NCI-H187 treated with DMSO at 0.1 percent for 48 hours (cell line): Measurements from ENCODE around the gene FBXO31.
"Not testable (repeated sequence)": the region's sequence is repeated elsewhere in the genome, so short reads cannot be mapped to it uniquely, and the experiment has no call there.

ENCODE experiments used
- DNase-seq: peaks from one replicate; lab custom pipeline; 2025; lab: John Stamatoyannopoulos, UW

FBXO31 gene

DNA sequence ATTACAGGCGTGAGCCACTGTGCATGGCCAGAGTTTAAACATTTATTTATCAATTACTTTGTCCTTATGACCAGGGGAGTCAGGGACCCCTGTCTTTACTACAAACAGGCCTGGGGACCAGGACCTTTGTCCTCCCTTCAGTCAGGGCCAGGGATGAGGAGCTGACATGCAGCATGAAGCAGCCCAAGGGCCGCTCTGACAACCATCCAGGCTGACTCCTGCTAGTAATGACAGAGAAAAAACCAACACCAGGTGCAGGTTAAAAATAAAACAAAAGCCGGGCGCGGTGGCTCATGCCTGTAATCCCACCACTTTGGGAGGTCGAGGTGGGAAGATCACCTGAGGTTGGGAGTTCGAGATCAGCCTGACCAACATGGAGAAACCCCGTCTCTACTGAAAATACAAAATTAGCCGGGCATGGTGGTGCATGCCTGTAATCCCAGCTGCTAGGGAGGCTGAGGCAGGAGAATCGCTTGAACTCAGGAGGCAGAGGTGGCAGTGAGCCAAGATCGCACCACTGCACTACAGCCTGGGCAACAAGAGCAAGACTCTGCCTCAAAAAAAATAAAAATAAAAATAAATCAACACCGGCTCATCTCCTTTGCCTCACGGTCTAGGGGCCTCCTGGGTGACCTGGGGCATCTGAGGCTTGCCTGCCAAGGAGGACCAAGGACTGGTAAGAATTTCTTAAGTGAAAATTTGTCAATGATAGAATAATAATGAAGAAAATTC is 20.6 kb downstream of the FBXO31 start:
- DNase-seq: not testable (repeated sequence)

DNA sequence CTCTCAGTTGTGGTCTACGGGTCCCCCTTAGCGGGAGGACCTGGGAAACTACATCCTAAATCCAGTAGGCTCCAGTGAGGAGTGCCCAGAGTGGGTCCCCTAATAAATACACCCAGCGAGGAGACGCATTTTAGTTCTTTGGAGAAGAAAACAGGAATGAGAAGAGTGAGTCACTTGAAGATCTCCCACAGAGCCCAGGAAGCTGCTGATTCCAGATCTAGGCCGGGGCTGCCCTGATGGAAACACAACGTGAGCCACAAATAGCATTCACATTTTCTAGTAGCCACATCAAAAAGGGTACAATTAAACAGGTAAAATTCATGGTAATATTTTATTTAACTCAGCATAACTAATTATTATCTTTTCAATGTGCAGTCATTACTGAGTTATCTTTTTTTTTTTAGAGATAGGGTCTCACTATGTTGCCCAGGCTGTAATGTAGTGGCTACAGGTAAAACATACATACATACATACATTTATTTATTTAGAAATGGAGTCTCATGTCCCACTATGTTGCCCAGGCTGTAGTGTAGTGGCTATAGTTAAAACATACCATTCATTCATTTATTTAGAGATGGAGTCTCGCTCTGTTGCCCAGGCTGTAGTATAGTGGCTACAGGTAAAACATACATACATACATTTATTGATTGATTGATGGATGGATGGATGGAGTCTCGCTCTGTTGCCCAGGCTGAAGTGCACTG is 21.5 kb downstream of the FBXO31 start:
- no peak for DNase-seq

DNA sequence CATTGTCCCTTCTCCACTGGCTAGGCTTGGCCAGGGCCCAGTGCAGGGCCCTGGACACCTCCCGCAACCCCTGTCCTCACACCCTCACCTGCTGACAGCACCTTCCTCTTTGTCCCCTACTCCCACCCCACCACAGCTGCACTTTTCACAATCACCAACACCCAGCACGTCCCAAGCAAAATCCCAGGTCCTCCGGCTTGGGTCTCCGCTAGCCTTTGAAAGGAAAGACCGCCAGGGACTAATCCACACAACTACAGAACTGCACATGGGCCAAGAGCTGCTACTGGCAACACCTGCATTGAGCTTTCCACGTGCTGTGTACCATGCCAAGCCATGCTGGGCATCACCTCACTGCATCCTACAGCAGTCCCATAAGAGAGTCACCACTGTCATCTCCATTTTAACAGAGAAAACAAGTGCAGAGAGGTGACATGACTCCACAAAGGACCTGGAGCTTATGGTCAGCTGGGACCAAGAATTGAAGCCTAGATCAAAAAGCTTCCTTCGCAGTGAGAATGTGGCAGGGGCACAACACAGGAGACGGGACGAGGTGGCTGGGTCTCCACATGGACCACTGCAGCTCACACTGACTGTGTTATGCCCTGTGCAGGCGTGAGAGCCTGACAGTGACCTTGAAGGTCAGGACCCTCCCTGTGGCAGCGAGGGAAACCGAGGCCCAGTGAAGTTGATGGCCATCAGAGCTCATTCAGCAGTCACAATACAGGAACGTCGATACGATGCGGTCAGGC is 22.5 kb downstream of the FBXO31 start:
- no peak for DNase-seq

DNA sequence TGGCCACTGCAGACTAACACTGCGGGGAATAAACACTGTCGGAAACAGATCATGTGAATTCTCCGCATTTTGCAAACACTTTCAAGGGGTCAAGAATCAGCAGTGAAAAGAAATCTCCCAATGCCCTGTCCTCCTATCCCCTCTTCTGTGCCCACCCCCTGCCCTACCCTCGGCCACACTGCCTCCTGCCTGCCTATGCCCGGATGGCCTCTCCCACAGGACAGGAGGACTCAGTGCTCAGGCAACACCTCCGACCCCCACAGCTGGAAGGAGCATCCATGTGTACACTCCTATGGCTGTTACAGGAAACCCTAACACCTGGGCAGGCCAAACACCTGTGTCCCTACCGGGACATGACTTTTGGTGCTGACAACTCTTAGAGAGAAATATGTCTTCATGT is 24.5 kb downstream of the FBXO31 start:
- DNase-seq: no peak

DNA sequence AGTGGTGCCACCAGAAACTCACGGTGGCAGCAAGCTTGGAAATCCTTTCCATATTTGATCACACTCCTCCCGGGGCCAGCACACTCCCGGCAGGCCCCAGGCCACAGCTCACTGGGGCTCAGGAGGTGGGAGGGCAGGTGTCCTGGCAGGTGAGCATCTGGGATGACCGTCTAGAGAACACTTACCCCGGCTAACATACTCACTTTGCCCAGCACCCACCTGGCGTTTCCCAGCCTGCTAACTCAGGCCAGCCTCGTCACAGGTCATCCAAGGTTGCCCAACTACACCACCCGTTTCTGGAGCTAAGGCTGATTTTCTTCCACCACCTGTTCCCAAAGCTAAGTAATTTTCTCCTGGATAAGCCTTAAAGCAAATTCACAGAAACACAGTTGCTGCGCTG is 24.9 kb downstream of the FBXO31 start:
- DNase-seq: no peak

DNA sequence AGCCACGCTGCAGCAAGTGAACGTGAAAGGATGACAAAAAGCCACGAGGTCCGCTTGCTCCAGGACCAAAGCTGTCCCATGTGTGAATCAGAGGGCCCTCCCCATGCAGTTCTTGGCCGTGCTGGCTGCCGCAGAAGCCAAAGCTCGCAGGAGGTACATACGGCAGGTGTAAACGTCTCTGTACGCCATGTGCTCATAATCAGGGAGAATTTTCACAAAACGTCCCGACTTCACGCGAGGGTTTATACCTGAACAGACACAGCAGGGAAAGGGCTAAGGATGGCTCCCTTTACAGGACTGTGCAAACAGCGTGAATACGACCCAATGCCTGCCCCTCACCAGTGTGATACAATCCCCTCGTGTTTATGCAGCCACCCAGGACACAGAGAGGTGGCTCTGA is 25.3 kb downstream of the FBXO31 start:
- no peak for DNase-seq

DNA sequence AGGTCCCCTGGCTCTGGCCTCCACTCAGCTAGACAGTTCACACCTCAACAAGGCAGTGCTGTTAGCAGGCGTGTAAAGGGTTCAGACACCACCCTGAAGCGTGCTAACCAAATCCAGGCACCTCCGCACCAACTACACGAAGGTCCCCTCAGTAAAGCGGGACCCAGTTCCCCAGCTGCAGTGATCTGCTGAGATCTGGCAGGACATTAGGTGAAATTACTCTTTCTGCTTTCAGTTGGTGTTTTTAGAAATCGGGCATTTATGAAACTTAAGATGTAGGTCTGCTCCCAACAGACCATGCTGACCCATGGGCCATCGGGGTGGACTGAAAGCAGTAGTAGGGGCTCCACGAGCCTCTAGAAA is 27.1 kb downstream of the FBXO31 start:
- DNase-seq: no peak

DNA sequence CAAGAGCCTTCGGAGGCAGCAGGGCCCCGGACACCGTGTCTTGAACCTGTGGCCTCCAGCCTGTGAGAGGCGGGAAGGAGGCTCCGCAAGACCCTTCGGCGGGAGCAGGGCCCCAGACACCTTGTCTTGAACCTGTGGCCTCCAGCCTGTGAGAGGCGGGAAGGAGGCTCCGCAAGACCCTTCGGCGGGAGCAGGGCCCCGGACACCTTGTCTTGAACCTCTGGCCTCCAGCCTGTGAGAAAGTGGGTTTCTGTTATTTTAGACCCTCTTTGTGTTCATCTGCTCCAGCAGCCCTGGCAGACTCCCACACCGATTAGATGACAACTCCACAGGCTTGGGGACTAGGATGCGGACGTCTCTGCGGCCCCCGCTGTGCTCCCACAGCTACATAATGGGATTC is 30.0 kb downstream of the FBXO31 start:
- no peak for DNase-seq

DNA sequence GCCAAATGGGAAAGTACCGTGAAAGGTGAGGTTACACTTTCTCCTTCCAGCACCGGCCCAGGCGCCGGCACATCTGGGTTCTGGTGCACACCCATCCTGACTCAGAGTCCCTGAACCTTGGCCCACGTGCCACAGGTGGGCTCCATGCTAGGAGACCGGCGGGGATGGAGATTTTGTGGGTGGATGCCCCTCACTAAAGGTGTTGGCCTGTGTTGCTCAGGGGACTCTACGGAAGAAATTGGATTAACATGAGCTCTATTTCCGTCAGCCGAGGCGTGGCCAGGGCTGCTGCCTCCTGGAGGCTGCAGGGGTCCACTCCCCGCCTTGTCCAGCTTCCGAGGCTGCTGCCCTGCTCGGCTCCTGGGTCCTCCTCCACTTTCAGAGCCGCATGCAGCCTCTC is 30.8 kb downstream of the FBXO31 start:
- DNase-seq: no peak

DNA sequence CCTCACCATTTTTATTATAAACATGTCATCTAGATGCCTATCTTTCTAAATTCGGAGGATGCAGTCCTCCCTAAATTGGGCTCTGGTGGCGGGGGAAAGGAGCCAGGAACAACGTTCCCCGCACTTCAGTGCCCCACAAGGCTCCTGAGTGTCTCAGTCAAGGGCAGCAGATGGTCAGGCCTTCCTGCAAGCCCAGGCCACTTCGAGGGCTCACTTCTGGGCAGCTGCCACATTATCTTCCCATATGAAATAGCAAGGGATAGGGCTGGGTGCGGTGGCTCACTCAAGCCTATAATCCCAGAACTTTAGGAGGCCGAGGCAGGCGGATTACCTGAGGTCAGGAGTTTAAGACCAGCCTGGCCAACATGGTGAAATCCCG is 32.3 kb downstream of the FBXO31 start:
- DNase-seq: no peak

DNA sequence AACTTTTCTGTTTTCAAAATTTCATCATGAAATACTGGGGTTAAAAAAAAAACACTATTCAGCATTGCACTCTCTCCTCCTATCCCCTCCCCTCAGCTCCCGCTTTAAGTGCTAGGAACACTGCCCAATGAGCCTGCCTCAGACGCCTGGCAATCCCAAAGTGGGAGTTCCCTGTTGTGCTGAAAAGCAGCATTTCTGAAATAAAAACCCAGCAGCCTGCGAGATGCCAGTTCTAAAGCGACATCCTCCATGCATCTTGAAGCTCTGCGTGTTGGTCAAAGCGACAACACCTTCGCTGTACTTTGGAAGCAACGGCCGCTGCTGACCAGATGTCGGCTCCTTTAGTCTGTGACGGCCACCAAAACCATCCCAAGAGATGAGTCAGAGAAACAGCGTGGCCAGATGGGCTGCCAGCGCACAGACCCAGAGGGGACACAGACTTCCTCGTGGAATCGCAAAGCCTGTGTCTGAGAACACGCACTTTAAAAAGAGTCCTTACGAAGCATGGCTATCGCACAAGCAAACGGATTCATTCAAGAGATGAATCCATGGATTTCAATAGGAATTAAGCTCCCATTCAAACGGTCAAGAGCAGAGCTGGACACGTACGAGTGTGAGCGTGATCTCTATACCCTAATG is 32.8 kb downstream of the FBXO31 start:
- DNase-seq: no peak

DNA sequence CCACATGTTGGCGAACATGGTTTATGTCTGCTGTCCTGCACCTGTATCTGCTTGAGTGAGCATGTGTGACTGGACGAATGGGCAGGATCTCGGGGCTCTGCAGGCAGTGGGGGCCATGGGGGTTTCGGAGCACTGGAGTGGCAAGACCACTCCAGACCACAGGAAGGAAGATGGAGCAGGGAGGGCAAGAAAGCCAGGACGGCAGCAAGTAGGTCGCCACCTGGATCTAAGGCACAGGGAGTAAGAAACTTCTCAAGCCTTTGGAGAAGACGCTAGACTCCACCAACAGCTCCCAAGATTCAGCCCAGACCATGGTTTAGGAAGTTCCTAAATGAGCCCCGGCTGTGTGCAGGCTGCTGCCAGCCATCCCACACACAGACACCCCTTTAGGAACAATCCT is 33.5 kb downstream of the FBXO31 start:
- DNase-seq: no peak

DNA sequence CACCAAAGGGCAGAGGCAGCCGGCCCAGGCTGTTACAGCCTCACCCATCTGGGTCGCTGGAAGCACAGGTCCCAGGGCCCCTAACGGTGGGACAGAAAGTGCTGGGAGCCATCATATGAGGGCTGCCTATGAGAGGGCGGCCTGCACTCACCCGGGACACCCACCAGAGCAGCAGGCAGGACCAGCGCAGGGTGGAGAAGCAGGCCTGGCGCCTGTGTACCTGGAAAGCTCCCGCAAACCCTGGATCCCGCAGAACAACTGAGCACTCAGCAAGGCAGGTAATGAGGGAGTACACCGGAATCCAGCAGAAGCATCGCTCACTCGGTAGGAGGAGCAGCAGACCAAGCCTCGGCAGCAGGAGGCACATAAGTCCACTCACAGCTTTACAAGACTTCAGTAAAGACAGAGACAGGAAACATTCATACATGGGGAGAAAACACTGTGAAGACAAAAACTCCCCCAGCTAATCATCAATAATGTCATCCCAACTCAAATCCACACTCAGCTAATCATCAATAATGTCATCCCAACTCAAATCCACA is 34.9 kb downstream of the FBXO31 start:
- no peak for DNase-seq

DNA sequence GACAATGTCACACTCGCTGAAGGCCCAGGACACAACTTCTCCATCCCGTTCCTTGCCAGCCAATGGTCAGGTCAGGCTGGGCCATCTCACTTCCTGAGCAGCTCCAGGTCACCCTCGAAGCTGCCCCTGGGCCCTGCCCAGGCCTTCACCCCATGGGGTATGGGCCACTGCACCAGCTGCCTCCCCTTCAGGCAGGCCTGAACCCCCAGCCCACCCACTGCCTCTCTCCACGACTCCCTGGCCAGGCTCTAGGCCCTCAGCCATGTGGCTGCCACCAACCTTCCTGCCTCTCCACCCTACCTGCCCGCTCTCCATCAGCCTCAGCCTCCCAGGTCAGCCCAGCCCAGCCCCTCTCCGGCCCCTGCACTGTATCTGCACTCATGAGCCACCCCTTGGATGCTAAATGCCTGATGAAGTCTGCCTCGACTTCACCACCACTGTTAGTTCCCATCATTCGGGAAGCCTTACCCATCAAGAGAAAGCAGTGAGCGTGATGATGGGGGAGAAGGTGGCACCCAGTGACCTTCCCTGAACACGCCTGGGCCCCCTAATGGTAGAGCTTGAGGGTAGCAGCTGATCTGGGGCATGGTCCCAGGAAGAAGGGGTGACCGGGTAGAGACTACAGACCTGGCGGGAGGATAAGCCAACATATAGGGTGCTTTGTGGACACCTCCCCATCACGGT is 35.5 kb downstream of the FBXO31 start:
- DNase-seq: no peak

DNA sequence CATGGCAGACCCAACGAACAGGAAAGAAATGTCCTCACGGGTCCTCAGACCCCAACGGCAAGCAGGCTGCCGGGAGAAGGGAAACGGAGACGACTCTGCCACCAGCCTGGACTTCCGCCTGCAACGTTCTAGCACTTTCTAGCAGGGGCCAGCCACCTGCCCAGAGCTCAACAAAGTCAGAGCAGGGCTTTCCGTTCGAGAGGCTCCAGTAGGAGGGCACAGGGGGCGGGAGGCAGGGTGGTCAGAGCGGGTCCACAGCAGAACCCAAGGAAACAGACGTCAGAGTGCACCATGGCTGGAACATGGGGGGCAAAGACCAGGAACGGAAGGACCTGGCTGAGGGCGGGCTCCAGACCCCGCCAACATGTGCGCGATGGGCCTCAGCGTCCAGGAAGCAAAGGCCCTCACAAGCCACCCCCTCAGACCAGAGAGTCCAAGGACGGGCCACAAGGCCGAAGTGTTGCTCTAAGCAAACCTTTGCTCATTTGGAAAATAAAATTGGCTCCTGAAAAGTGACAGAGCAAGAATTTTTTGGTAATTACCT is 37.0 kb downstream of the FBXO31 start:
- DNase-seq: no peak

DNA sequence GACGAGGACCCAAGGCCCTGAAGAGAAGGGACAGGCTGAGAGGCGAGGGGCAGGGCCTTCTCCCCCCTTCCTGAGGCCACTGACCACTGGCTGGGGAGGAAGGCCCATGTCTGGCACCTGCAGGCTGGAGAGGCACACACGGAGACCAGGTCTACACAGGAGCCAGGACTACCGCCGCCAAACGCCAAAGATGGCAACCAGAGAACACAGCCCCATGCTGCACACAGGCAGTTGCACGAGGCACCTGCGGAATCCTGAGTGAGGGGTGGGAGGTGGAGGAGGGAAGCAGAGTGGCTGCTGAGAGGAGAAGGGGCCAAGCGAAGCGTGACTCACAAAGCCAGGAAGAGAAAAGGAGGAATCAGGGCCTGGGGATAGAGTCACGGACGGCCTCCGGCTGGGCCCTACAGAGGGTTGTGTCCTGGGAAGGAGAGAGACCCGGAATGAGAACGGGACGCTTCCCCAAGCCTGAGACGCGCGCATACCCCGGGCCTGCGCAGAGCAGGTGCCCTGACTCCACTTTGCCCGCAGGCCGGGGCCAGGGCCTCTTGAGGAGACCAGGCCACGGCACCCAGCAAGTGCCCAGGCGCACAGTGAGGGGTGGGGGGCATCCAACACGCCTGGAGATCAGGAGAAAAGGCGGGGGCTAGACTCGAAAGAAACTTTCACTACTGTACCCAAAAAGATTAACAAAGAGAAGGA is 37.7 kb downstream of the FBXO31 start:
- no peak for DNase-seq

DNA sequence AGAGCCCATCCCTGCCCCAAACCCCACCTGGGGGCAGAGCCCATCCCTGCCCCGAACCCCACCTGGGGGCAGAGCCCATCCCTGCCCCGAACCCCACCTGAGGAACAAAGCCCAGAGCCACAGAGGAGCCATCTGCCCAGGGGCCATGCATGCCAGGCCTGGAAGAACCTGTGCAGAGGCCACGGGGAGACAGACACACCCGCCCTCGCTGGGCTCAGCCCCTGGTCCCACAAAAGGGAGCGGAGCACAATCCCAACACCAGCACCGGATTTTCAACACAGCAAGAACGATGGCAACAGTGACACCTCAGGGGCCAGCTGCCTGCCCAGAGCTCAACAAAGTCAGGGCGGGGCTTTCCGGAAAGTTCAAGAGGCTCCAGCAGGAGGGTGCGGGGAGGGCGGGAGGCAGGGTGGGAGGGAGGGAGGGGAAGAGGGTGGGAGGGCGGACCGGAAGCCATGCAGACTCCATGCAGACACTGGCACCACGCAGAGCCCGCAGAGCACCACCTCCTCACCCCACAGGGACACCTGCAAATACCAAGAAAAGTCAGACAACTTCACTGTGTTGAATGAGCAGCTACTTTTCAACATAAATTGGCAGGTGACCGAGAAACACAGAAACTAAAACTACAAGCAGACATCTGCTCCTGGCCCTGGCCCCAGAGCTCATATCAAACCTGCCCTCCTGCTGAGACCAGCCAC is 38.5 kb downstream of the FBXO31 start:
- DNase-seq: no peak

DNA sequence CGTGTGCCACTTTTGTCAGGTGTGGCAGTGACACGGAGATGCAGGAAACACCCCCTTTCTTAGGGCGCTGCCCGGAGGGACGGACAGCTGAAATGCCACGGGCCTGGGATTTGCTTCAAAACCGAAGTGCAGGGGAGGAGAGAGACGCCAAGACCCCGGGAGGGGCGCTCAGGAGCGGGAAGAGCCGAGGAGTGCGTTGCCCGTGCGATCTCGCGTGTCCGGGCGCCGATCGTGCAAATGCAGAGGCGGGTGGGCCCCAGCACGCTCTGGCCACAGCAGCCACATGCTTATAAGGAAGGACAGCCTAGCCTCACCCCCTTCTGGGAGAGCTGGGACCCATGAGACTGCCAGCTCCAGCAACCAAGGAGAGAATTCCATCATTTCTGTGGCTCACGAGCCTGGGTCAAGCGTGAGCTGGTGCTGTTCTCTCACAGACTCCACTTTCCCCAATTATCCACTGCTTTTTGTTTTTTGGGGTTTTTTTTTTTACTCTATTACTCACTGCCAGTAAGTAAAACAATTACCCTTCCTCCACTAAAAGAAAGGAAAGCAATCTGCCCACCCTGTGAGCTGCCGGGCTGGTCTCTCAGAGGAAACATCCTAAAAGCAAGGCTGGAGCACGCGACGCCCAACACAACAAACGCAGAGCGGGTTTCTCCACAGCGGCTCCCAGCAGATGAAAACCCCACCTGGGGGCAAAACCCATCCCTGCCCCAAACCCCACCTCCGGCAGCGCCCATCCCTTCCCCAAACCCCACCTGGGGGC is 39.2 kb downstream of the FBXO31 start:
- DNase-seq: no peak

DNA sequence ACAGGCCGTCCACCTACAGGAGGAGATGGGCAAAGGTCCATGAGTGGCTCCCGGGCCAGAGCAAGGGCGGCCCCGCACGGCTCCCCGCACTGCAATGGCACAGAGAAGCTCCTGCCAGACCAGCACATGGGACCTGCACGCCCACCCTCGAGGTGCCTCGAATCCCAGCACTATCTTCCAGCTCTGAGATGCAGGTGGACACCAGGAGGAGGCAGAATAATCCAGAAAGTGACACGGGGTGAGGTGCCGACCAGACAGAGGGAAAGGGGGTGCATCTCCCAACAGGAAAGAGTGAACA is 39.9 kb downstream of the FBXO31 start:
- no peak for DNase-seq
